GM19372 (cell line): ENCODE measurements around the gene MYH11.
"Not testable (repeated sequence)": the region's sequence is repeated elsewhere in the genome, so short reads cannot be mapped to it uniquely, and the experiment has no call there.

Source experiments
- ATAC-seq: cut with Tn5 transposase; IDR thresholded peaks from one replicate; pipeline ENCODE4 v1.9.1; 2021; ENCODE audit warnings: mild to moderate bottlenecking, low read depth, moderate library complexity; ENCODE audit not compliant: unreplicated experiment

MYH11 gene

GRCh38 chr16:15689290-15689689, 167.5 kb downstream of the MYH11 start:
- ATAC-seq: no peak

- ATAC-seq: no peak
Measured at GRCh38 chr16:15686287-15686686, 170.5 kb downstream of the MYH11 start.

- no peak for ATAC-seq
Measured at GRCh38 chr16:15682105-15682570, 174.7 kb downstream of the MYH11 start.

- ATAC-seq: no peak
Measured at GRCh38 chr16:15677447-15677846, 179.4 kb downstream of the MYH11 start.

- ATAC-seq: no peak
Measured at GRCh38 chr16:15676506-15676905, 180.3 kb downstream of the MYH11 start.

- no peak for ATAC-seq
Measured at GRCh38 chr16:15674571-15674970, 182.3 kb downstream of the MYH11 start.

GRCh38 chr16:15672514-15673167, 184.2 kb downstream of the MYH11 start:
- ATAC-seq: no peak

GRCh38 chr16:15672127-15672513, 184.7 kb downstream of the MYH11 start:
- ATAC-seq: not testable (repeated sequence)

- ATAC-seq: no peak
Measured at GRCh38 chr16:15671530-15672117, 185.2 kb downstream of the MYH11 start.

GRCh38 chr16:15667091-15667742, 189.6 kb downstream of the MYH11 start:
- ATAC-seq: no peak

- no peak for ATAC-seq
Measured at GRCh38 chr16:15665107-15665506, 191.7 kb downstream of the MYH11 start.

- ATAC-seq: no peak
Measured at GRCh38 chr16:15660203-15660601, 196.6 kb downstream of the MYH11 start.

GRCh38 chr16:15658556-15658955, 198.3 kb downstream of the MYH11 start:
- no peak for ATAC-seq

- no peak for ATAC-seq
Measured at GRCh38 chr16:15658149-15658548, 198.7 kb downstream of the MYH11 start.

- not testable (repeated sequence) for ATAC-seq
Measured at GRCh38 chr16:15655561-15655960, 201.3 kb downstream of the MYH11 start.

GRCh38 chr16:15654591-15654990, 202.2 kb downstream of the MYH11 start:
- ATAC-seq: no peak

GRCh38 chr16:15653227-15653626, 203.6 kb downstream of the MYH11 start:
- no peak for ATAC-seq
